ENCODE measurements around the gene PALB2.

The PALB2 gene

DNA sequence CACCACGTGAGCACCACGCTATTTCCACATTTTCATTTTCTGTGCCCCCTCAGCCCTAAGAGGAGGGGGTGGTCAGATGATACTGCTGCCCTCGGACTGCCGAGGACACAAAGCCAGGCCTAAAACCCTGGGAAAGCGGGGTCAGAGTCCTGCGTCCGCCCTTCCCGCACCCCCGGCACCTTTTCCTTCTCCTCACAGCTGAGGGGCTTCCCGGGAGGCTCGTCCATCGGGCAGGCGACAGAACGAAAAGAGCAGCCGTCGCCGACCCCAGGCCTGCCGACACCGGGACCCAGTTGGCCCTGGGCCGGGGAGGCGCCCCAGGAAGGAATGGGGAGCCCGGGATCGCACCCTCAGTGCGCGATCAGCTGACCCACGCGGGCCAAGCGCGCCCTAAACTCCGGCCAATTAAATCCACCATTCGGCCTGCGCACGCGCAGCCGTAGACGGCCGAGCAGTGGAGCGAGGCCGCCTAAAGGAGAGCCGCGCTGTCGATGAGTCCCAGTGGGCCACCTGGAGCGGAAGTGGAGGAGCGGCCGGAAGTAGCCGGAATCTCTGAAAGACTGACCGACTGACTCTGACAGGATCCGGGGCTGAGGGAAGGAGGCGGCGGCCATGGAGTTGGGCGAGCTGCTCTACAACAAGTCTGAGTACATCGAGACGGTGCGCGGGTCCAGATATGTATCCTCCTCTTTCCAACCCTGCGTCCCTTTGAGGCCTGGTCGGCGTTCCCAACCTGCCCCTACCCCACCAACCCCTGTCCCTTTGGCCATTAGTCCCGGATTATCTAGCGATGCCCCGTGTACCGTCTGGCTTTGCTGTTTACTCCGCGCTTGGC, at the start of gene PALB2, which contains the start of gene DCTN5:
Gene PALB2, minus strand, starts transcription at position 380 of the 835 bp plus-strand sequence. Its CDS starts 153 bp downstream, at position 227.
Gene DCTN5, plus strand, starts transcription at position 536 of the 835 bp plus-strand sequence. Its CDS starts 77 bp downstream, at position 613.
- DNase-seq (ENCODE audit: low spot score), result peak; percentile 95
- TF ChIP-seq, protein P1, sequence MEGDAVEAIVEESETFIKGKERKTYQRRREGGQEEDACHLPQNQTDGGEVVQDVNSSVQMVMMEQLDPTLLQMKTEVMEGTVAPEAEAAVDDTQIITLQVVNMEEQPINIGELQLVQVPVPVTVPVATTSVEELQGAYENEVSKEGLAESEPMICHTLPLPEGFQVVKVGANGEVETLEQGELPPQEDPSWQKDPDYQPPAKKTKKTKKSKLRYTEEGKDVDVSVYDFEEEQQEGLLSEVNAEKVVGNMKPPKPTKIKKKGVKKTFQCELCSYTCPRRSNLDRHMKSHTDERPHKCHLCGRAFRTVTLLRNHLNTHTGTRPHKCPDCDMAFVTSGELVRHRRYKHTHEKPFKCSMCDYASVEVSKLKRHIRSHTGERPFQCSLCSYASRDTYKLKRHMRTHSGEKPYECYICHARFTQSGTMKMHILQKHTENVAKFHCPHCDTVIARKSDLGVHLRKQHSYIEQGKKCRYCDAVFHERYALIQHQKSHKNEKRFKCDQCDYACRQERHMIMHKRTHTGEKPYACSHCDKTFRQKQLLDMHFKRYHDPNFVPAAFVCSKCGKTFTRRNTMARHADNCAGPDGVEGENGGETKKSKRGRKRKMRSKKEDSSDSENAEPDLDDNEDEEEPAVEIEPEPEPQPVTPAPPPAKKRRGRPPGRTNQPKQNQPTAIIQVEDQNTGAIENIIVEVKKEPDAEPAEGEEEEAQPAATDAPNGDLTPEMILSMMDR (conservative IDR thresholded peaks at IDR 0.05; ENCODE audit: low read depth), result no peak
- ChIA-PET CTCF (no interaction called here), POLR2A (ENCODE audit: low non-redundant PET) (no interaction called here)
- peak within 1 kb of the TSS; percentile 81 for H3K27ac ChIP-seq

DNA sequence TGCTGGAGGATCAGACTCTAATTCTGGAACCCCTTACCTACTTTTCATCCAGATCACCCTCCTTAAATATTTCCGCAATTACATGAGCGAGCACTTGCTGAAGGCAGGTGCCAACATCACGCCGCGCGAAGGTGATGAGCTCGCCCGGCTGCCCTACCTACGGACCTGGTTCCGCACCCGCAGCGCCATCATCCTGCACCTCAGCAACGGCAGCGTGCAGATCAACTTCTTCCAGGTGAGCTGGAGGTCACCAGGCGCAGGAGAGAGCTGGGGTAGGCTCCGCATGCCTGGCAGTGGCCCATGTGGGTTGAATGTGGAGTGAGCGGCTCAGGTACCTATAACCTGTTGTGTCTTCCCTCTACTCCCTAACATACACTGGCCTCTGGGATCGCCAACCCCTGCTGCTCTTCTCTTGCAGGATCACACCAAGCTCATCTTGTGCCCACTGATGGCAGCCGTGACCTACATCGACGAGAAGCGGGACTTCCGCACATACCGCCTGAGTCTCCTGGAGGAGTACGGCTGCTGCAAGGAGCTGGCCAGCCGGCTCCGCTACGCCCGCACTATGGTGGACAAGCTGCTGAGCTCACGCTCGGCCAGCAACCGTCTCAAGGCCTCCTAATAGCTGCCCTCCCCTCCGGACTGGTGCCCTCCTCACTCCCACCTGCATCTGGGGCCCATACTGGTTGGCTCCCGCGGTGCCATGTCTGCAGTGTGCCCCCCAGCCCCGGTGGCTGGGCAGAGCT, 48.5 kb upstream of the PALB2 start:
- DNase-seq (ENCODE audit: low spot score), result no peak
- POLR2A ChIA-PET (ENCODE audit: low non-redundant PET), result no interaction called here
- no peak overlapping the region for H3K27ac ChIP-seq
- CTCF ChIA-PET, result no interaction called here
- TF ChIP-seq, protein P1 (conservative IDR thresholded peaks at IDR 0.05; ENCODE audit: low read depth), result no peak

DNA sequence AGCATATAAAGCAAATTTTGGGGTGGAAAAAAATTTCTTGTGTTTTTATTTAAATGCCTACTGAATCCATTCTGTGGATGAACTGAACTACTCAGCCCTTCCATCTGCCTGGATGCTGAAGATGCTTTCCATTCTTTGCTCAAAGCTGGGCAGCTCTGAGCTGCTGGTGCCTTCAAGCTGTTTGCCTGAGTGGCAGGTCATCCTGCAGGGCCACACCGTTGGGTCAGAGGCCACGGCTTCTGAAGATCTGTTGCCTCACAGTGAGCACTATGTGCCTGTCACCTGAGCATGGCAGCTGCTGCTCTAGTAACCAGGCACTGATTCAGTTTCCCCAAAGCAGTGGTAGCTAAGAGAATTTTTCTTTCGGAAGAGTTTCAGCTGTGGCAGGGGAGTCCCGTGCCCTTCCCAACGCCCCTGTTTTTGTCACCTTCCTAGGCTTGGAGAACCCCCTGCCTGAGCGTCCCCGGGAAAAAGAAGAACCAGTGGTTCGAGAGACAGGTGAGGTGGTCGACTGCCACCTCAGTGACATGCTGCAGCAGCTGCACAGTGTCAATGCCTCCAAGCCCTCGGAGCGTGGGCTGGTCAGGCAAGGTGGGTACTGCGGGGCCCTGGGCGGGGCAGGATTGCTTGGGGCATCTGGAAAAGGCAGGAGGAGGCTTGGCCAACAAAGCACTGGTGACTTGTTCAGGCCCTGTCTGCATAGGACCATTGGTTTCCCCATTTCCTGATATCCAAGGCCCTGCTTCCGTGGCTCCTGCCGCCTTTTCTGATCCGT, 46.1 kb upstream of the PALB2 start:
- no peak for DNase-seq (ENCODE audit: low spot score)
- CTCF ChIA-PET, result no interaction called here

DNA sequence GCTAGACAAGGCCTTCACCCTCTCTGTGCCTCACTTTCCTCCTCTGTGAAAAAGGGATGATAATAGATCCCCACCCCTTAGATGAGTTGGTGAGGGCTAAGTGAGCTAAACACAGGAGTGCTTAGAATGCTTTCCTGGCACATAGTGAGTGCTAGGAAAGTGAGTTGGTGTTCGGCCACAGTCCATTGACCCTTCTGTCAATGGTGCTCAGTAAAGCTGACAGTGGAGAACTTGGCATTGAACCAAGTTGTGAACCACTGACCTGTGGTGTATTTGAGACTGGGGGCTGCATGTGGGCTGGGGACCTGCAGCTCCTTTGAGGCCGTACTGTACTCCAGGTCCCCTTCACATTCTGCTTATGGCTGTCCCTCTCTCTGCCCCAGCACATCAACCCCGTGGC, 42.4 kb upstream of the PALB2 start:
- ChIA-PET CTCF (no interaction called here), POLR2A (ENCODE audit: low non-redundant PET) (no interaction called here)
- TF ChIP-seq, protein P1 (conservative IDR thresholded peaks at IDR 0.05; ENCODE audit: low read depth), result no peak
- H3K27ac ChIP-seq, result peak overlapping the region; percentile 33
- DNase-seq (ENCODE audit: low spot score), result no peak

More for the DNA sequence above, 46.1 kb upstream of the PALB2 start:
- POLR2A ChIA-PET (ENCODE audit: low non-redundant PET), result no interaction called here
- no peak overlapping the region for H3K27ac ChIP-seq
- TF ChIP-seq, protein P1 (conservative IDR thresholded peaks at IDR 0.05; ENCODE audit: low read depth), result no peak

DNA sequence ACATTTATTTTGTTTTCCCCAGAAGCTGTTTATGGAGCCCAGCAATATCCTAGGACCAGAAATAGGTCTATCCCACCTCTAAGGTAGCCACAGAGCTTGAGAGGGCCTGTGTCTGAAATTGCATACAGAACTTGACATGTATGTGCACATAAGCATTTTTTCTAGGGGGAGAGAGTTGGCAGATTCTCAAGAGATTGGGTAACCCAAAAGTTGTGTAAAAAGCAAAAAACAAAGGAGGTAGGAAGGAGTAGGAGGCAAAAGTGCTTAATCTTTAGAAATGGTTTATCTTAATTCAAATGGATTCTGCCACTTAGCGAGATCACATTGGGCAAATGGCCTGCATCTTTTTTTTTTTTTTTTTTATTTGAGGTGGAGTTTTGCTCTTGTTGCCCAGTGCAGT, 41.1 kb upstream of the PALB2 start:
- ChIA-PET CTCF (no interaction called here), POLR2A (ENCODE audit: low non-redundant PET) (no interaction called here)
- H3K27ac ChIP-seq, result peak overlapping the region; percentile 31
- DNase-seq (ENCODE audit: low spot score), result no peak
- TF ChIP-seq, protein P1 (conservative IDR thresholded peaks at IDR 0.05; ENCODE audit: low read depth), result no peak

DNA sequence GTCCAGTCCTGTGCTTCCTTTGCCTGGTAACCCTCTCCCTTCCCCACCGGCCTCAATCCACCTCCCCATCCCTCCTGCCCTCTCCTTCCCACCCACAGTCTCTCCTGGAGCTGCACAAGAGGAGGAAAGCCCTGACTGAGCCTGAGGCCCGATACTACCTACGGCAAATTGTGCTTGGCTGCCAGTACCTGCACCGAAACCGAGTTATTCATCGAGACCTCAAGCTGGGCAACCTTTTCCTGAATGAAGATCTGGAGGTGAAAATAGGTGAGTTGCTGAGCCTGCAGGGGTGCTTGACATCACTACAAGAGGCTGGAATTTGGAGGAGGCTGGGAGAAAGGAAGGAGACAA, 38.9 kb upstream of the PALB2 start:
- TF ChIP-seq, protein P1 (conservative IDR thresholded peaks at IDR 0.05; ENCODE audit: low read depth), result no peak
- H3K27ac ChIP-seq, result peak overlapping the region; percentile 78
- ChIA-PET CTCF (interaction anchor here (1.8 kb wide), 1 partner anchor 48 kb away, joined by 11 read pairs; no protein-coding TSS in a partner anchor), POLR2A (ENCODE audit: low non-redundant PET) (no interaction called here)
- no peak for DNase-seq (ENCODE audit: low spot score)

Data from RWPE1 (cell line).